Rectal smooth muscle tissue (tissue), 1 donor: ENCODE results near the gene ODF2.
A peak's percentile ranks its signal among the peaks of the same experiment; 100 is the strongest.

Source experiments
- H3K27ac ChIP-seq: one replicate; pipeline ENCODE4 v1.7.0; 2013; ENCODE audit warnings: low read depth, low read length, inconsistent platforms
- H3K27me3 ChIP-seq: one replicate; pipeline ENCODE4 v1.7.0; 2013; ENCODE audit warnings: low read length; ENCODE audit not compliant: control insufficient read depth, insufficient read depth
- H3K36me3 ChIP-seq: one replicate; pipeline ENCODE4 v1.7.0; 2013; ENCODE audit warnings: low read length; ENCODE audit not compliant: control insufficient read depth, insufficient read depth
- H3K4me1 ChIP-seq: one replicate; pipeline ENCODE4 v1.7.0; 2013; ENCODE audit warnings: low read length; ENCODE audit not compliant: control insufficient read depth, insufficient read depth
- H3K4me3 ChIP-seq: one replicate; pipeline ENCODE4 v1.7.0; 2013; ENCODE audit warnings: low read length
- H3K9ac ChIP-seq: one replicate; pipeline ENCODE4 v1.7.0; 2013; ENCODE audit warnings: low read length

Gene ODF2

GRCh38 chr9:128526720-128527119, 70.9 kb downstream of the ODF2 start:
- Histone ChIP-seq H3K27me3 (no peaks in the 10 kb centered on the region), H3K4me1 (peaks cover 2% of the 10 kb centered on the region), H3K9ac (no peak overlapping the region), H3K36me3 (peaks cover 21% of the 10 kb centered on the region), H3K27ac (no peak overlapping the region), H3K4me3 (no peak overlapping the region)

- no peaks in the 10 kb centered on the region for H3K4me1 ChIP-seq
- H3K4me3 ChIP-seq, result no peak overlapping the region
- no peak overlapping the region for H3K9ac ChIP-seq
- H3K27ac ChIP-seq, result no peak overlapping the region
- H3K36me3 ChIP-seq, result peaks cover 18% of the 10 kb centered on the region
- H3K27me3 ChIP-seq, result no peaks in the 10 kb centered on the region
These were observed 72.8 kb downstream of the ODF2 start for GRCh38 chr9:128528445-128529160.

- Histone ChIP-seq H3K4me3 (no peak overlapping the region), H3K4me1 (no peaks in the 10 kb centered on the region), H3K9ac (no peak overlapping the region), H3K27me3 (no peaks in the 10 kb centered on the region), H3K27ac (no peak overlapping the region), H3K36me3 (peaks cover 18% of the 10 kb centered on the region)
These were observed 73.4 kb downstream of the ODF2 start for GRCh38 chr9:128529191-128529590.

- Histone ChIP-seq H3K36me3 (peaks cover 22% of the 10 kb centered on the region), H3K4me3 (no peak overlapping the region), H3K27ac (no peak overlapping the region), H3K4me1 (no peaks in the 10 kb centered on the region), H3K27me3 (no peaks in the 10 kb centered on the region), H3K9ac (no peak overlapping the region)
These were observed 76.8 kb downstream of the ODF2 start for GRCh38 chr9:128532581-128532980.

- Histone ChIP-seq H3K4me1 (no peaks in the 10 kb centered on the region), H3K27me3 (no peaks in the 10 kb centered on the region), H3K27ac (no peak overlapping the region), H3K36me3 (peaks cover 48% of the 10 kb centered on the region), H3K9ac (no peak overlapping the region), H3K4me3 (no peak overlapping the region)
These were observed 85.0 kb downstream of the ODF2 start for GRCh38 chr9:128540634-128541360.

- peaks cover 22% of the 10 kb centered on the region for H3K4me1 ChIP-seq
These were observed 90.7 kb downstream of the ODF2 start for GRCh38 chr9:128546504-128546903.

GRCh38 chr9:128548876-128549275, 93.1 kb downstream of the ODF2 start:
- no peaks in the 10 kb centered on the region for H3K36me3 ChIP-seq
- H3K4me1 ChIP-seq, result peaks cover 27% of the 10 kb centered on the region

More at GRCh38 chr9:128546504-128546903, 90.7 kb downstream of the ODF2 start:
- no peak overlapping the region for H3K4me3 ChIP-seq
- no peaks in the 10 kb centered on the region for H3K27me3 ChIP-seq
- H3K27ac ChIP-seq, result no peak overlapping the region
- H3K9ac ChIP-seq, result no peak overlapping the region
- peaks cover 3% of the 10 kb centered on the region for H3K36me3 ChIP-seq

GRCh38 chr9:128550226-128550625, 94.4 kb downstream of the ODF2 start:
- H3K4me3 ChIP-seq, result no peak overlapping the region
- H3K27me3 ChIP-seq, result no peaks in the 10 kb centered on the region
- H3K27ac ChIP-seq, result peak overlapping the region; percentile 93
- H3K36me3 ChIP-seq, result no peaks in the 10 kb centered on the region
- peaks cover 40% of the 10 kb centered on the region for H3K4me1 ChIP-seq
- H3K9ac ChIP-seq, result no peak overlapping the region

More at GRCh38 chr9:128548876-128549275, 93.1 kb downstream of the ODF2 start:
- Histone ChIP-seq H3K27ac (peak overlapping the region; percentile 93), H3K4me3 (no peak overlapping the region), H3K27me3 (no peaks in the 10 kb centered on the region), H3K9ac (no peak overlapping the region)
